CD14-positive monocyte (primary cell): Measurements from ENCODE around the gene FHIT. TPM values are rescaled to one million over a fixed set of nuclear protein-coding genes. Genes with fewer than 3 reads are reported as not detected.

Experiments
- DNase-seq, 3 donors: peaks; one replicate each; pipeline ENCODE4 v3.0.0-alpha.2; 2011 to 2022
- H2AFZ ChIP-seq: 2 replicates; pipeline ENCODE4 v1.6.0; 2012; ENCODE audit warnings: mild to moderate bottlenecking, low read depth, low read length, inconsistent platforms; ENCODE audit not compliant: insufficient read depth, poor library complexity, severe bottlenecking
- H3K27ac ChIP-seq, 2 donors: 1 replicate in 1 of 2; 2 replicates in 1 of 2; pipeline ENCODE4 v1.5.1; 2012 to 2013; ENCODE audit warnings: low read length in 2 of 2, control low read depth in 1 of 2, inconsistent platforms in 1 of 2, low read depth in 1 of 2, mild to moderate bottlenecking in 1 of 2
- H3K27me3 ChIP-seq, 2 donors: one replicate each; pipeline versions ENCODE4 v1.6.0 to v1.6.1; 2011 to 2013; ENCODE audit warnings: low read length in 2 of 2; ENCODE audit not compliant: control insufficient read depth in 2 of 2, insufficient read depth in 2 of 2
- H3K36me3 ChIP-seq, 2 donors: replicated peaks in 1 of 2; 1 replicate in 1 of 2; 2 replicates in 1 of 2; pipeline versions ENCODE4 v1.5.1 to v1.6.1; 2012 to 2013; ENCODE audit warnings: low read length in 2 of 2, control low read depth in 1 of 2, inconsistent platforms in 1 of 2, mild to moderate bottlenecking in 1 of 2; ENCODE audit not compliant: insufficient read depth in 2 of 2, control insufficient read depth in 1 of 2
- H3K4me1 ChIP-seq, 2 donors: 1 replicate in 1 of 2; 2 replicates in 1 of 2; pipeline versions ENCODE4 v1.5.1 to v1.6.1; 2012 to 2013; ENCODE audit warnings: low read length in 2 of 2, control low read depth in 1 of 2, inconsistent platforms in 1 of 2, mild to moderate bottlenecking in 1 of 2, moderate library complexity in 1 of 2; ENCODE audit not compliant: insufficient read depth in 2 of 2, control insufficient read depth in 1 of 2
- H3K4me2 ChIP-seq: replicated peaks from 2 replicates; pipeline ENCODE3; 2012; ENCODE audit warnings: low read length, moderate library complexity, mild to moderate bottlenecking; ENCODE audit not compliant: poor library complexity, severe bottlenecking; ENCODE audit errors: extremely low read depth
- H3K4me3 ChIP-seq, 3 experiments: fragments of 200-600 bp in 1 of 3; sonication (generic) in 1 of 3; replicated peaks in 1 of 3; 1 replicate in 2 of 3; 2 replicates in 1 of 3; pipeline ENCODE4 v1.5.1; 2011 to 2013; ENCODE audit warnings: low read length in 3 of 3, mild to moderate bottlenecking in 3 of 3, control low read depth in 2 of 3, low read depth in 2 of 3, inconsistent platforms in 1 of 3, moderate library complexity in 1 of 3
- H3K79me2 ChIP-seq: 2 replicates; pipeline ENCODE4 v1.6.0; 2012; ENCODE audit warnings: mild to moderate bottlenecking, control low read depth, inconsistent platforms, low read length, moderate library complexity; ENCODE audit not compliant: insufficient read depth
- H3K9ac ChIP-seq: 2 replicates; pipeline ENCODE4 v1.6.0; 2017; ENCODE audit warnings: low read length, mild to moderate bottlenecking; ENCODE audit not compliant: insufficient read depth, poor library complexity, severe bottlenecking
- H3K9me3 ChIP-seq, 2 donors: replicated peaks in 1 of 2; 1 replicate in 1 of 2; 2 replicates in 1 of 2; pipeline versions ENCODE4 v1.5.1 to v1.6.1; 2012 to 2013; ENCODE audit warnings: low read length in 2 of 2, control low read depth in 1 of 2; ENCODE audit not compliant: control insufficient read depth in 1 of 2, insufficient read depth in 1 of 2
- H4K20me1 ChIP-seq: 2 replicates; pipeline ENCODE4 v1.6.0; 2012; ENCODE audit warnings: mild to moderate bottlenecking, low read length, control low read depth, moderate library complexity; ENCODE audit not compliant: insufficient read depth
- H3K27ac Mint-ChIP-seq, 7 donors: one replicate each; pipeline ENCODE4 v1.8.0; 2020; ENCODE audit warnings: mild to moderate bottlenecking in 7 of 7, mixed read lengths in 7 of 7, moderate library complexity in 6 of 7, inconsistent platforms in 2 of 7
- H3K27me3 Mint-ChIP-seq, 3 donors: one replicate each; pipeline ENCODE4 v1.8.0; 2021 to 2022; ENCODE audit warnings: low read depth in 3 of 3, mild to moderate bottlenecking in 3 of 3, mixed read lengths in 3 of 3, moderate library complexity in 3 of 3, inconsistent platforms in 1 of 3
- H3K36me3 Mint-ChIP-seq, 2 donors: one replicate each; pipeline ENCODE4 v1.8.0; 2020; ENCODE audit warnings: mixed read lengths in 2 of 2, inconsistent platforms in 1 of 2, mild to moderate bottlenecking in 1 of 2
- H3K4me1 Mint-ChIP-seq: one replicate; pipeline ENCODE4 v1.8.0; 2020; ENCODE audit warnings: mild to moderate bottlenecking, mixed read lengths
- H3K4me3 Mint-ChIP-seq, 2 donors: one replicate each; pipeline ENCODE4 v1.8.0; 2020; ENCODE audit warnings: mild to moderate bottlenecking in 2 of 2, mixed read lengths in 2 of 2, moderate library complexity in 1 of 2
- H3K9me3 Mint-ChIP-seq, 7 donors: one replicate each; pipeline ENCODE4 v1.8.0; 2020 to 2022; ENCODE audit warnings: mixed read lengths in 7 of 7, mild to moderate bottlenecking in 6 of 7, moderate library complexity in 6 of 7, inconsistent platforms in 2 of 7
- WGBS: methylation state at CpG from one replicate; pipeline ENCODE4 v1.1.5; 2013; ENCODE audit warnings: missing lambda C conversion rate; ENCODE audit not compliant: insufficient coverage; 5-methylcytosine and 5-hydroxymethylcytosine counted together
- intact Hi-C, 2 donors: fragments of 100-400 bp; cut with micrococcal nuclease; formaldehyde crosslinking; loops; one replicate each; pipeline versions ENCODE4 v1.15.0 to v1.15.1; 2023
- polyA plus RNA-seq, 3 donors: library from polyadenylated mRNA; depleted of rRNA in 1 of 3; unstranded in 2 of 3; stranded (reverse) in 1 of 3; fragments of 300-500 nt in 2 of 3; fragments of >200 nt in 1 of 3; fragmentation: Illumina TruSeq in 2 of 3; gene quantifications; 1 replicate in 2 of 3; 2 replicates in 1 of 3; pipeline ENCODE4 v1.2.3, GENCODE V29; 2012 to 2021
- TF ChIP-seq, protein P1 (sequence below): fragments of 200-600 bp; IDR thresholded peaks from one replicate; pipeline ENCODE4 v1.8.0; 2022; ENCODE audit warnings: antibody characterized with exemption, mild to moderate bottlenecking

FHIT gene
- polyA plus RNA-seq, 3 donors: 1.7 to 3.4 (median 3.2) TPM

DNA sequence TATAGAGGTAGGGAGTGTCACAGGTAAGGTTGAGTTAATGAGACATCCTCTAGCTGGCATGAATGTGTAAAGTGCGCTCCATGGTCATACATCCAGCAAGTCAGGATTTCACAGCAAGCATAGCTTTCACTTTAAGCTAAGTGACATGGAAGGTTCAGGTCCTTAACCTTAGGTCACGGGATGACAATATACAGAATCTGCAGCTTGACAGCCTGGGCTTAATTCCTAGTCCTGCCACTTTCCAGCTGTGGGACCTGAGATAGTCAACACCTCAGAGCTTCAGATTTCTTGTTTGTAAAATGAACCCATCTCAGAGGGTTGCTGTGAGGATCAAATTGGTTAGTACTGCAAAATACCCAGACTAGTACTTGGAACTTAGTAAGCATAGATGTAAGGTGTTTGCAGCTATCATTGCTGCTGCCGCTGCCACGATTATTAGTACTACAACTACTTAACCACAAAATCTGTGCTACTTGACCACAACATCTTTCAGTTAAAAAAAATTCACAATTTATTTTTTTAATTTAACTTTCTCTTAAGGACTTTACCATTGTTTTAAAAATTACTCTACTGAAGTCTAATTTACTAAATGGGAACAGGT, 1311.3 kb downstream of the FHIT start:
- H3K9ac ChIP-seq: no peak overlapping the region
- no peaks in the 10 kb centered on the region for H3K79me2 ChIP-seq
- no peak overlapping the region for H2AFZ ChIP-seq
- Mint-ChIP-seq H3K9me3 (peaks cover 0 to 3% (median 0%) of the 10 kb centered on the region in 7 donors), H3K27me3 (peaks cover 0 to 2% (median 1%) of the 10 kb centered on the region in 3 donors), H3K4me3 (no peak overlapping the region), H3K27ac (no peak overlapping the region), H3K4me1 (peaks cover 13% of the 10 kb centered on the region), H3K36me3 (no peaks in the 10 kb centered on the region)
- H3K4me3 ChIP-seq: peak overlapping the region in 1 of 3 experiments; percentile 51
- 88% methylated on average over 2 of the region's 4 CpGs for WGBS
- intact Hi-C loops: no loop called here
- TF ChIP-seq, protein P1, sequence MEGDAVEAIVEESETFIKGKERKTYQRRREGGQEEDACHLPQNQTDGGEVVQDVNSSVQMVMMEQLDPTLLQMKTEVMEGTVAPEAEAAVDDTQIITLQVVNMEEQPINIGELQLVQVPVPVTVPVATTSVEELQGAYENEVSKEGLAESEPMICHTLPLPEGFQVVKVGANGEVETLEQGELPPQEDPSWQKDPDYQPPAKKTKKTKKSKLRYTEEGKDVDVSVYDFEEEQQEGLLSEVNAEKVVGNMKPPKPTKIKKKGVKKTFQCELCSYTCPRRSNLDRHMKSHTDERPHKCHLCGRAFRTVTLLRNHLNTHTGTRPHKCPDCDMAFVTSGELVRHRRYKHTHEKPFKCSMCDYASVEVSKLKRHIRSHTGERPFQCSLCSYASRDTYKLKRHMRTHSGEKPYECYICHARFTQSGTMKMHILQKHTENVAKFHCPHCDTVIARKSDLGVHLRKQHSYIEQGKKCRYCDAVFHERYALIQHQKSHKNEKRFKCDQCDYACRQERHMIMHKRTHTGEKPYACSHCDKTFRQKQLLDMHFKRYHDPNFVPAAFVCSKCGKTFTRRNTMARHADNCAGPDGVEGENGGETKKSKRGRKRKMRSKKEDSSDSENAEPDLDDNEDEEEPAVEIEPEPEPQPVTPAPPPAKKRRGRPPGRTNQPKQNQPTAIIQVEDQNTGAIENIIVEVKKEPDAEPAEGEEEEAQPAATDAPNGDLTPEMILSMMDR: no peak
- H3K27me3 ChIP-seq: no peaks in the 10 kb centered on the region
- H3K4me2 ChIP-seq: no peak overlapping the region
- no peaks in the 10 kb centered on the region for H3K9me3 ChIP-seq
- peaks cover 0 to 4% of the 10 kb centered on the region in 2 donors for H3K4me1 ChIP-seq
- no peak for DNase-seq
- H4K20me1 ChIP-seq: no peaks in the 10 kb centered on the region
- no peak overlapping the region for H3K27ac ChIP-seq
- H3K36me3 ChIP-seq: no peaks in the 10 kb centered on the region

DNA sequence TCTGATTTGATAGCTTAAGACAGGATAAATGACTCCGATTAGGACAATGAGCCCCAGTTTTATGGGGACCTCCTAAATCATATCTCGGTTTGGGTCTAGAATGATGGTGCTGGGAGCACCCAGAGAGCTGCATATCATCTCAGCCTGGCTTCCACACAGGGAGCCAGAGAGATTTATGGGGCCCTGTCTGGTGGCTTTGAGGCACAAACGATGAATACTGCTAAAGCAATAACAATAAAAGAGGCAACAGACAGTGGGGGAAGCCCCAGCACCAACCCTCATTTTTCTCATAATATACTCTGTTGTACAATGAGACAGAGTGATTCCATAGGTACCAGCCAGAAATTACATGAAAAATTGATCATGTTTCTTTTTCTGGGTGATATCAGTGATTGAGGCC, 1312.4 kb downstream of the FHIT start:
- Histone ChIP-seq H4K20me1 (no peaks in the 10 kb centered on the region), H3K9ac (no peak overlapping the region), H3K9me3 (no peaks in the 10 kb centered on the region), H3K4me2 (no peak overlapping the region), H3K27ac (no peak overlapping the region), H2AFZ (no peak overlapping the region), H3K79me2 (no peaks in the 10 kb centered on the region), H3K27me3 (no peaks in the 10 kb centered on the region), H3K36me3 (no peaks in the 10 kb centered on the region), H3K4me3 (no peak overlapping the region), H3K4me1 (peaks cover 0 to 4% of the 10 kb centered on the region in 2 donors)
- Mint-ChIP-seq H3K27ac (no peak overlapping the region), H3K4me3 (no peak overlapping the region), H3K4me1 (peaks cover 13% of the 10 kb centered on the region), H3K36me3 (no peaks in the 10 kb centered on the region), H3K27me3 (peaks cover 0 to 2% (median 1%) of the 10 kb centered on the region in 3 donors), H3K9me3 (peaks cover 0 to 3% (median 0%) of the 10 kb centered on the region in 7 donors)
- intact Hi-C loops: no loop called here
- WGBS: 88% methylated on average over 2 of the region's 3 CpGs
- TF ChIP-seq, protein P1: no peak
- DNase-seq: no peak
